AG04449 (cell line): ENCODE data around the gene TXLNA.
A peak's percentile ranks its signal among the peaks of the same experiment; 100 is the strongest.

Source experiments
- CTCF ChIA-PET: fragments of 350-600 bp; formaldehyde crosslinking; extraction: SDS; loops from one replicate; lab custom pipeline; 2021; ENCODE audit warnings: antibody characterized with exemption; lab: Yijun Ruan, JAX
- POLR2A ChIA-PET: fragments of 400-600, 350-600 bp; formaldehyde crosslinking; extraction: SDS; loops from one replicate; lab custom pipeline; 2020; ENCODE audit warnings: antibody characterized with exemption, inconsistent platforms; lab: Yijun Ruan, JAX
- DNase-seq: peaks from one replicate; pipeline ENCODE4 v3.0.0-alpha.2; 2010; ENCODE audit warnings: low read depth, low spot score
- H3K4me3 ChIP-seq: 2 replicates; pipeline ENCODE4 v1.5.1; 2011; ENCODE audit warnings: low read depth, mild to moderate bottlenecking, control low read depth, low read length
- TF ChIP-seq, protein P1 (sequence below): IDR thresholded peaks from one replicate; pipeline ENCODE4 v1.5.1; 2011; ENCODE audit warnings: mild to moderate bottlenecking, moderate library complexity, low read length, control low read depth, inconsistent platforms; ENCODE audit not compliant: insufficient read depth; ENCODE audit errors: missing control alignments

Gene TXLNA

DNA sequence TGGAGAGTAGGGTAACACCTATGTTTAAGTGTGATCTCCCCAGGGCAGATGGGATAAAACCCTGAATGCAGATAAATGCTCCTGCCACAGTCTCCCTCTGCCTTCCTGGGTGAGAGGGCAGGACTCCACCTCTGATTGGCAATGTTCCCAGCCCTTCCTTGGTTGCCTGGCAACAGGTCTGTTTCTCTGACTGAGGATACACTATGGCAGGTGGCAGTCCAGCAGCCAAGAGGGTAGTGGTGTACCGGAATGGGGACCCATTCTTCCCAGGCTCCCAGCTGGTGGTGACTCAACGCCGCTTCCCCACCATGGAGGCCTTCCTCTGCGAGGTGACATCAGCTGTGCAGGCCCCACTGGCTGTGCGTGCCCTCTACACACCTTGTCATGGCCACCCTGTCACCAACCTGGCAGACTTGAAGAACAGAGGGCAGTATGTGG, 29.4 kb downstream of the TXLNA start, which contains the start of gene DCDC2B:
Gene DCDC2B, plus strand, starts transcription at position 199 of the 438 bp plus-strand sequence. Its CDS starts 5 bp downstream, at position 204.
- ChIA-PET CTCF (interaction anchor here (1.1 to 1.6 kb wide), 2 partner anchors 10 to 144 kb away, joined by 3 to 6 read pairs; no protein-coding TSS in a partner anchor), POLR2A (interaction anchor here (1.5 kb wide), 1 partner anchor 143 kb away, joined by 4 read pairs; no protein-coding TSS in a partner anchor)
- TF ChIP-seq, protein P1, sequence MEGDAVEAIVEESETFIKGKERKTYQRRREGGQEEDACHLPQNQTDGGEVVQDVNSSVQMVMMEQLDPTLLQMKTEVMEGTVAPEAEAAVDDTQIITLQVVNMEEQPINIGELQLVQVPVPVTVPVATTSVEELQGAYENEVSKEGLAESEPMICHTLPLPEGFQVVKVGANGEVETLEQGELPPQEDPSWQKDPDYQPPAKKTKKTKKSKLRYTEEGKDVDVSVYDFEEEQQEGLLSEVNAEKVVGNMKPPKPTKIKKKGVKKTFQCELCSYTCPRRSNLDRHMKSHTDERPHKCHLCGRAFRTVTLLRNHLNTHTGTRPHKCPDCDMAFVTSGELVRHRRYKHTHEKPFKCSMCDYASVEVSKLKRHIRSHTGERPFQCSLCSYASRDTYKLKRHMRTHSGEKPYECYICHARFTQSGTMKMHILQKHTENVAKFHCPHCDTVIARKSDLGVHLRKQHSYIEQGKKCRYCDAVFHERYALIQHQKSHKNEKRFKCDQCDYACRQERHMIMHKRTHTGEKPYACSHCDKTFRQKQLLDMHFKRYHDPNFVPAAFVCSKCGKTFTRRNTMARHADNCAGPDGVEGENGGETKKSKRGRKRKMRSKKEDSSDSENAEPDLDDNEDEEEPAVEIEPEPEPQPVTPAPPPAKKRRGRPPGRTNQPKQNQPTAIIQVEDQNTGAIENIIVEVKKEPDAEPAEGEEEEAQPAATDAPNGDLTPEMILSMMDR: no peak
- no peak for DNase-seq
- H3K4me3 ChIP-seq: no peak within 1 kb of the TSS

DNA sequence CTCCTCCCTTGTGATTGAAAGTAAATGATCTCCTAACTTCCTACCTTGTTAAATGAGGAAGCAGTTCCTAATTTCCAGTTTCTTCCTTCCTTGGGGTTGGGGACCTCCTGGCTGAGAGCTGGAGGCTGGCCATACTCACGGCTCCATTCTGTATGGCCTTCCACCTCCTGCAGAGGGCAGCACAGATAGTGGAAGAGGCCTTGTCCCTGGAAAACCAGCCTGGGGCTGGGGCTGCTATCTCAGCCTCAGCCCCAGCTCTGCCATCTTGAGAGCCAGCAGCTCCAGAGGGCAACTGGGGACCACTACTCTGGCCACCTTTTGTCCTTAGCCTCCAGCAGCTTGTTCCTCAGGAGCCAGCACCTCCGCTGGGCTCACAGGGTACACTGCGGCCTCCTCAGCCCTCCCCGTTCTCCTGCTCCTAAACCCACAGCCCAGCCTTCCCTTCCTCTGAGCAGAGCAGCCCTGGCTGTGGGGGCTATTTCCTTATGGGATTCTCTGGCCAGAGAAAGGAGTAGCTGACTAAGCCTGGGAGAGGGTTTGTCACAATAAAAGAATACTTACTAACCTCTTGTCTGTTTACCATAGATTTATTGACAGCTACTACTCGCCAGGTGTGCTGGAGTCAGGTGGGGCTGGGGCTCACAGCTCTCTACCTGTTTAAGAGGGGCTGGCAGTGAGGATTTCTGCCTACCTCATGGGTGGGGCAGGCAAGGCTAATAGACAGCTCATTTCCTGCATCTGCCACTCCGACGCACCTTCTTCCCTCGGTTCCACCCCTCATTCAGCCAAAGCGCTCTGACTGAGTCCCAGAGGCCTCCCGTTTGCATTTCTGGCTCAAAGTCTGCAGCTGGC, 36.4 kb downstream of the TXLNA start:
- POLR2A ChIA-PET: interaction anchor here (0.7 to 2.1 kb wide), 4 partner anchors 11 to 120 kb away, joined by 3 to 22 read pairs (median 4); partner anchors contain the start of genes CCDC28B, IQCC and MARCKSL1
- H3K4me3 ChIP-seq: no peak overlapping the region
- TF ChIP-seq, protein P1: peak; percentile 86
- DNase-seq: no peak
- CTCF ChIA-PET: interaction anchor here (0.8 to 8.0 kb wide), 53 partner anchors 9 to 199 kb away, joined by 3 to 103 read pairs (median 6); partner anchors contain the start of genes BSDC1, CCDC28B, FAM167B and FAM229A

DNA sequence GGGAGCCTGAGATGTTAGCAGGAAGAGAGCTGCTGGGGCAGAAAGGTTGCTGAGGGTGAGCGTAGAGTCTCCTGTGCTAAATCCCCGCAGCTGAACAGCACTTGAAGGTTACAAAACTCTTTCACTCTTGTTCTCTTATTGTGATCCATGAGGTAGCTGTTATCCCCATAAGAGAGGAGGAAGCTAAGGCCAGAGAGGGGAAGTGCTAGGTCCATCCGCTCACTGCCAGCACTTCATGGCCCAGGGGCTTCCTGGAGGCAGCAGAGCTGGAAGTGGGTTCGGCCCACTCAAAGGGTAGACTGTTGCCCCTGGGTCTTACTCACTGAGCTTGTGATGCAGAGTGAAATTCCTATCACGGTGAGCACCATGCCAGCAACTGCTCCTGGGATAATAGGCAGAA, 37.1 kb downstream of the TXLNA start:
- CTCF ChIA-PET: interaction anchor here (0.8 to 8.0 kb wide), 35 partner anchors 10 to 198 kb away, joined by 3 to 103 read pairs (median 9); partner anchors contain the start of genes BSDC1, CCDC28B, FAM167B and FAM229A
- DNase-seq: no peak
- POLR2A ChIA-PET: interaction anchor here (0.9 to 2.1 kb wide), 3 partner anchors 11 to 119 kb away, joined by 3 to 22 read pairs (median 6); partner anchors contain the start of genes CCDC28B, IQCC and MARCKSL1
- TF ChIP-seq, protein P1: no peak
- no peak overlapping the region for H3K4me3 ChIP-seq

GRCh38 chr1:32219022-32219421, 39.5 kb downstream of the TXLNA start:
- ChIA-PET POLR2A (interaction anchor here (1.0 kb wide), 1 partner anchor 117 kb away, joined by 3 read pairs; the partner anchor contains the start of gene MARCKSL1), CTCF (interaction anchor here (1.2 to 1.5 kb wide), 5 partner anchors 11 to 117 kb away, joined by 3 to 6 read pairs (median 3); partner anchors contain the start of genes DCDC2B and MARCKSL1)
- TF ChIP-seq, protein P1: no peak
- no peak overlapping the region for H3K4me3 ChIP-seq
- DNase-seq: no peak

DNA sequence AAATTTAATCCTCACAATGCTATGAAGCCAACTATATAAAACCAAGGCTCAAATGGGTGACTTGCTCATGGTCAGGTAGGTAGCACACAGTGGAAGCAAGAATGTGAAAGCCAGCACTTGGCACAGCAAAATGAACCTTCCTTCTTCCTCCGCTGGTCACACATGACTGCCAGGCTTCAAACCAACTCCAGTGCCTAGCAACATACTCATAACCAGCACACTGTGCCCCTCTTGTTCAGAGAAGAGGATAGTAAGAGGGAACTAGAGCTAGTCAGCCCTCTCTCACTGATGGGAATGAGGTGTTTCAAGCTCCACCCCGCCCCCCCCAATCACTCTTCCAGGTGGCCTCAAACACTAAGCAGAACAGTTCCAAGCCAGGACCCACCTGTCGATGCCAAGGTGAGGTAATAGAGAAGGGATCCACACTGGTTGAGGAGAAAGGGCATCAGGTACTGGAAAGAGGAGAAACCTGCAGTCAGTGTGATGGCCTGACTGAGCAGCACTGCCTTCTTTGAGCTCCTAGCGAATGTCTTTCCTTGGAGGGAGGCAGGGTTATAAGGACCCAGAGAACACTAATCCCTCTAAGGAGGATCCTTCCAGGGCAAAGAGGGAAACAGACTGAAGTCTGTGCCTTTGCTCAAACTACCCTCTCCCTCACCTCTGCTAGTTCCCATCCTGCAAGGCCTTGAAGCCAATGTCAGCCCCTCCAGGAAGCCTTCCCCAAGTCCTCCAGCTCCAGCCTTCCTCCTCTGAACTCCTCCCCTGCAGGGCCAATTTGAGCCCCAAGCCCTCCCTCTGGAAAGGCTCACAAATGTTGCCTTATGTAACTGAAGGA, 41.5 kb downstream of the TXLNA start:
- TF ChIP-seq, protein P1: no peak
- ChIA-PET POLR2A (interaction anchor here (0.6 to 1.8 kb wide), 2 partner anchors 115 to 187 kb away, joined by 4 to 6 read pairs; partner anchors contain the start of gene MARCKSL1), CTCF (interaction anchor here (0.8 to 1.1 kb wide), 3 partner anchors 27 to 132 kb away, joined by 3 to 5 read pairs (median 3); no protein-coding TSS in a partner anchor)
- no peak for DNase-seq
- H3K4me3 ChIP-seq: peak overlapping the region; percentile 92
